ENCODE results near the gene GALNT1.

The GALNT1 gene

GRCh38 chr18:35682281-35682867 is 100.8 kb downstream of the GALNT1 start:
- no peak for TF ChIP-seq CTCF (IDR thresholded peaks at IDR 0.05; ENCODE audit: low read depth, low read length, missing control alignments)
- no peak for DNase-seq (ENCODE audit: extremely low read depth, low read depth)
- no peak overlapping the region for H3K4me3 ChIP-seq (replicated peaks; ENCODE audit: low read depth, low read length)

- no peak for DNase-seq (ENCODE audit: extremely low read depth, low read depth)
- TF ChIP-seq CTCF (IDR thresholded peaks at IDR 0.05; ENCODE audit: low read depth, low read length, missing control alignments) = no peak
- no peak overlapping the region for H3K4me3 ChIP-seq (replicated peaks; ENCODE audit: low read depth, low read length)
Observed at GRCh38 chr18:35683021-35683420, 101.5 kb downstream of the GALNT1 start.

GRCh38 chr18:35688757-35689156 is 107.2 kb downstream of the GALNT1 start:
- DNase-seq (ENCODE audit: extremely low read depth, low read depth) = no peak

GRCh38 chr18:35689728-35690127 is 108.2 kb downstream of the GALNT1 start:
- no peak for TF ChIP-seq CTCF (IDR thresholded peaks at IDR 0.05; ENCODE audit: low read depth, low read length, missing control alignments)

More at GRCh38 chr18:35688757-35689156, 107.2 kb downstream of the GALNT1 start:
- H3K4me3 ChIP-seq (replicated peaks; ENCODE audit: low read depth, low read length) = no peak overlapping the region
- no peak for TF ChIP-seq CTCF (IDR thresholded peaks at IDR 0.05; ENCODE audit: low read depth, low read length, missing control alignments)

GRCh38 chr18:35691625-35692024 is 110.1 kb downstream of the GALNT1 start:
- TF ChIP-seq CTCF (IDR thresholded peaks at IDR 0.05; ENCODE audit: low read depth, low read length, missing control alignments) = no peak
- no peak for DNase-seq (ENCODE audit: extremely low read depth, low read depth)
- H3K4me3 ChIP-seq (replicated peaks; ENCODE audit: low read depth, low read length) = no peak overlapping the region

More at GRCh38 chr18:35689728-35690127, 108.2 kb downstream of the GALNT1 start:
- DNase-seq (ENCODE audit: extremely low read depth, low read depth) = no peak
- no peak overlapping the region for H3K4me3 ChIP-seq (replicated peaks; ENCODE audit: low read depth, low read length)

- TF ChIP-seq CTCF (IDR thresholded peaks at IDR 0.05; ENCODE audit: low read depth, low read length, missing control alignments) = no peak
- DNase-seq (ENCODE audit: extremely low read depth, low read depth) = no peak
- no peak overlapping the region for H3K4me3 ChIP-seq (replicated peaks; ENCODE audit: low read depth, low read length)
Observed at GRCh38 chr18:35692866-35693265, 111.3 kb downstream of the GALNT1 start.

- no peak for DNase-seq (ENCODE audit: extremely low read depth, low read depth)
- no peak for TF ChIP-seq CTCF (IDR thresholded peaks at IDR 0.05; ENCODE audit: low read depth, low read length, missing control alignments)
- H3K4me3 ChIP-seq (replicated peaks; ENCODE audit: low read depth, low read length) = no peak overlapping the region
Observed at GRCh38 chr18:35693829-35694228, 112.3 kb downstream of the GALNT1 start.

Measured in HFF-Myc (cell line).